Astrocyte (in vitro differentiated cells and primary cell): Measurements from ENCODE around the gene TRIL. TPM values are rescaled to one million over a fixed set of nuclear protein-coding genes. Genes with fewer than 3 reads are reported as not detected.

Experiments
- DNase-seq: peaks from one replicate; pipeline ENCODE4 v3.0.0-alpha.2; 2010; ENCODE audit warnings: low read depth
- FAIRE-seq: peaks from 2 replicates; lab custom pipeline; 2011; peaks lifted over from hg19 to GRCh38; lab: Jason Lieb, UNC
- H2AFZ ChIP-seq: 2 replicates; pipeline ENCODE4 v1.6.0; 2012; ENCODE audit warnings: low read depth, low read length, inconsistent platforms
- H3K27ac ChIP-seq: 2 replicates; pipeline ENCODE4 v1.5.1; 2011; ENCODE audit warnings: low read depth, low read length, inconsistent platforms
- H3K27me3 ChIP-seq: 2 replicates; pipeline ENCODE4 v1.6.0; 2011; ENCODE audit warnings: low read length, inconsistent platforms; ENCODE audit not compliant: insufficient read depth
- H3K36me3 ChIP-seq: 2 replicates; pipeline ENCODE4 v1.5.1; 2011; ENCODE audit warnings: low read length, inconsistent platforms; ENCODE audit not compliant: insufficient read depth
- H3K4me1 ChIP-seq: 2 replicates; pipeline ENCODE4 v1.5.1; 2011; ENCODE audit warnings: low read length, inconsistent platforms; ENCODE audit not compliant: insufficient read depth
- H3K4me2 ChIP-seq: 2 replicates; pipeline ENCODE4 v1.6.0; 2012; ENCODE audit warnings: low read length, inconsistent platforms
- H3K4me3 ChIP-seq: 2 replicates; pipeline ENCODE4 v1.5.1; 2011; ENCODE audit warnings: low read depth, mild to moderate bottlenecking, low read length, inconsistent platforms; ENCODE audit not compliant: insufficient read depth
- H3K79me2 ChIP-seq: 2 replicates; pipeline ENCODE4 v1.6.0; 2012; ENCODE audit warnings: mild to moderate bottlenecking, low read length, inconsistent platforms; ENCODE audit not compliant: insufficient read depth
- H3K9ac ChIP-seq: 2 replicates; pipeline ENCODE4 v1.6.0; 2012; ENCODE audit warnings: mild to moderate bottlenecking, low read length, inconsistent platforms
- H3K9me3 ChIP-seq: 2 replicates; pipeline ENCODE4 v1.5.1; 2012; ENCODE audit warnings: low read depth, mild to moderate bottlenecking, low read length, inconsistent platforms; ENCODE audit not compliant: insufficient read depth
- H4K20me1 ChIP-seq: 2 replicates; pipeline ENCODE4 v1.6.0; 2012; ENCODE audit warnings: low read length, inconsistent platforms; ENCODE audit not compliant: insufficient read depth
- H3K27ac Mint-ChIP-seq: one replicate; pipeline ENCODE4 v1.8.0; 2021; ENCODE audit warnings: mild to moderate bottlenecking, mixed read lengths; ENCODE audit not compliant: unreplicated experiment
- H3K27me3 Mint-ChIP-seq: one replicate; pipeline ENCODE4 v1.8.0; 2021; ENCODE audit warnings: low read depth, mixed read lengths; ENCODE audit not compliant: unreplicated experiment
- H3K36me3 Mint-ChIP-seq: one replicate; pipeline ENCODE4 v1.8.0; 2021; ENCODE audit warnings: low read depth, mixed read lengths; ENCODE audit not compliant: unreplicated experiment
- H3K4me1 Mint-ChIP-seq: one replicate; pipeline ENCODE4 v1.8.0; 2021; ENCODE audit warnings: low read depth, mixed read lengths; ENCODE audit not compliant: unreplicated experiment
- H3K4me3 Mint-ChIP-seq: one replicate; pipeline ENCODE4 v1.8.0; 2021; ENCODE audit warnings: mild to moderate bottlenecking, moderate library complexity, mixed read lengths; ENCODE audit not compliant: unreplicated experiment
- H3K9me3 Mint-ChIP-seq: one replicate; pipeline ENCODE4 v1.8.0; 2021; ENCODE audit warnings: mild to moderate bottlenecking, mixed read lengths; ENCODE audit not compliant: unreplicated experiment
- EZH2 ChIP-seq: IDR thresholded peaks from 2 replicates; pipeline ENCODE4 v1.6.1; 2012; ENCODE audit warnings: mild to moderate bottlenecking, low read length, inconsistent platforms; ENCODE audit not compliant: insufficient read depth
- total RNA-seq: library from RNA; stranded (reverse); gene quantifications from 2 replicates; pipeline ENCODE4 v1.2.1, GENCODE V29; 2021
- TF ChIP-seq, protein P1 (sequence below): IDR thresholded peaks from 2 replicates; pipeline ENCODE4 v1.5.1; 2011; ENCODE audit warnings: low read depth, mild to moderate bottlenecking, inconsistent platforms, low read length, moderate library complexity; ENCODE audit not compliant: insufficient read depth

Gene TRIL
- total RNA-seq, 1 donor from 2014 or later: 0.45 TPM

DNA sequence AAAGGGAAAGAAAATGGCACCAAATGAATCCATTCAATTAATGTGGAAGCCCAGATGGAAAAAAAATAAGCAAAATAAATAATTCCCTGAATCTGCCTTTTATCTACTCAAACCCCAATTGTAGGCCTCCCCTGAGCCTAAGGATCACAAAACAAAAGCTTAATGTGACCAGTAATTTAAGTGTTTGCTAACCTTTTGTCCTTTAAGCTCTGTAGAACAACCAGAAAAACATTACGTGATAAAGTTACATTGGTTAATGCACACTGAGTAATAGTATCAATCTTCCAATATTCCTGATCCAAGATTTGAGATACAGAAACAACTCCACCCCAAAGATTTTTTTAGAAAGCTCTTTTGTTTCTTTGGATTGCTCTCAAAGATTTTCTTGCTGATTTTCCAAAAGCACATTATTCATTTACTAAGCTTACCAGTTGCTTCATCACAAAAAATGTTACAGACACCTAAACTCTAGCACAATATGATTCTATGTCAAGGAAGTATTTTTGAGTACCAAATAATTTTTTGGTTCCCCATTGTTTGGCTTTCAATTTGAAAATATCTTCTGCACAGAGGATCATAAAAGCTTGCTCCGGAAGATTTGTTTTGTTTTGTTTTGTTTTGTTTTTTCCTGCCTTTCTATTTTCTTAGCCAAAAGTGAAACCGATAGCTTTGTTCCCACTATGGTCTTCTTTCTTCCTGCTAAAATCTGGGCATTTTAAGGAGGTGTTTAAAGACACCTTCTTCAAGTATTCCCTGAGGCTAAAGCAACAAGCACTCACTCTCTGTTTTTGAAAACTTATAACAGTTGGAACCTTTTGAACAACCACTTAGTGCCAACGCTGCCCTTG, 54.2 kb downstream of the TRIL start:
- Mint-ChIP-seq H3K36me3 (no peaks in the 10 kb centered on the region), H3K4me3 (no peak overlapping the region), H3K4me1 (no peaks in the 10 kb centered on the region), H3K9me3 (no peaks in the 10 kb centered on the region), H3K27me3 (peaks cover 2% of the 10 kb centered on the region), H3K27ac (no peak overlapping the region)
- Histone ChIP-seq H3K4me2 (peak overlapping the region; percentile 77), H3K79me2 (no peaks in the 10 kb centered on the region), H3K36me3 (no peaks in the 10 kb centered on the region), H3K4me1 (no peaks in the 10 kb centered on the region), H3K27ac (no peak overlapping the region), H2AFZ (peak overlapping the region; percentile 51), H3K9me3 (no peaks in the 10 kb centered on the region), H3K9ac (no peak overlapping the region), H3K27me3 (no peaks in the 10 kb centered on the region), H3K4me3 (peak overlapping the region; percentile 21), H4K20me1 (no peaks in the 10 kb centered on the region)
- TF ChIP-seq, protein P1, sequence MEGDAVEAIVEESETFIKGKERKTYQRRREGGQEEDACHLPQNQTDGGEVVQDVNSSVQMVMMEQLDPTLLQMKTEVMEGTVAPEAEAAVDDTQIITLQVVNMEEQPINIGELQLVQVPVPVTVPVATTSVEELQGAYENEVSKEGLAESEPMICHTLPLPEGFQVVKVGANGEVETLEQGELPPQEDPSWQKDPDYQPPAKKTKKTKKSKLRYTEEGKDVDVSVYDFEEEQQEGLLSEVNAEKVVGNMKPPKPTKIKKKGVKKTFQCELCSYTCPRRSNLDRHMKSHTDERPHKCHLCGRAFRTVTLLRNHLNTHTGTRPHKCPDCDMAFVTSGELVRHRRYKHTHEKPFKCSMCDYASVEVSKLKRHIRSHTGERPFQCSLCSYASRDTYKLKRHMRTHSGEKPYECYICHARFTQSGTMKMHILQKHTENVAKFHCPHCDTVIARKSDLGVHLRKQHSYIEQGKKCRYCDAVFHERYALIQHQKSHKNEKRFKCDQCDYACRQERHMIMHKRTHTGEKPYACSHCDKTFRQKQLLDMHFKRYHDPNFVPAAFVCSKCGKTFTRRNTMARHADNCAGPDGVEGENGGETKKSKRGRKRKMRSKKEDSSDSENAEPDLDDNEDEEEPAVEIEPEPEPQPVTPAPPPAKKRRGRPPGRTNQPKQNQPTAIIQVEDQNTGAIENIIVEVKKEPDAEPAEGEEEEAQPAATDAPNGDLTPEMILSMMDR: no peak
- no peak for TF ChIP-seq EZH2
- no peak for FAIRE-seq
- DNase-seq: no peak

Other genes starting within 250 kb of the TRIL start
- gene CPVL, start 188.2 kb upstream of the TRIL start, total RNA-seq: 16.3 and 22.2 TPM in 2 replicates
- 2.5 and 3.6 TPM in 2 replicates for gene CHN2, start 236.4 kb upstream of the TRIL start, total RNA-seq